Superior temporal gyrus (tissue), 1 donor: ENCODE results near the gene LRIG1.
A peak's percentile ranks its signal among the peaks of the same experiment; 100 is the strongest.

ENCODE experiments used
- DNase-seq: peaks from one replicate; pipeline ENCODE4 v3.0.0-alpha.2; 2016; ENCODE audit errors: extremely low spot score

The LRIG1 gene

GRCh38 chr3:66354001-66354400 is 146.8 kb downstream of the LRIG1 start:
- DNase-seq: no peak

DNA sequence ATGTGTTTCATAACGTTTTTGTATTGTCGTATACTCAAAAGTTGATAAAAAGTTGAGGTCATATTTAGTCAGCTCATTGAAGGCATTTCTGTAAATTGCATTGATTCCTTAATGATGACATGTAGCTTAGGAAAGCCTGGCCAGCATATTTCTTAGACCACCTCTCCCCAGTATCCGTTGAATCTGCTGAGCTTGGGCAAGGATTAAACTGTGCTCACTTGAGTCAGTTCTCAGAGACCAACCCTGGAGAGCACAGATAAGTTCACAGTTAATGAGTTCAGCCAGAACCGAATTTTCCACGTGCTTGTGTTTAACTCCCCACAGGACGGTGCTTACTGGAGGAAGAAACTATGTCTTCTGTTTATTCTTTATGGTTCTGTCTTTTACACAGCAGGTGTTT is 147.3 kb downstream of the LRIG1 start:
- no peak for DNase-seq

GRCh38 chr3:66353039-66353438 is 147.8 kb downstream of the LRIG1 start:
- no peak for DNase-seq

- DNase-seq: no peak
These were observed 150.2 kb downstream of the LRIG1 start for GRCh38 chr3:66350601-66351000.

DNA sequence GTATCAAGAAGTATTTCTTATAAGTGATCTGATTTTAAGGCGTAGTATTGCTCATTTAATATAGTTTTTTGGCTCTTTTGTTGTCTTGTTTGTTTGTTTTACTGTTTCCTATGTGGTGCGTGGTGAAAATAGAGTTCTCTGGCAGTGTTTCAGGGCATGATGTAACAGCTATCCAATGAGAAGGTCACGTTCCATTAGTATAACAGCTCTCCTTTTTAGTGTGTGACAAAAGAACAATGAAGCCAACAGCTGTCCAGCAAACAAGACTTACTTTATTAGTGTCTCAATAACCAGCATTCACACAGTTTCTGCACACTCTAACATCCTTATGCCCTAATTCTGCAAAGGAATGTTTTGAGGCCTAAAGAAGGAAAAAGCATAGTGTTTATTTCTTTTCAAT is 152.1 kb downstream of the LRIG1 start:
- peak; percentile 95 for DNase-seq

GRCh38 chr3:66344848-66345578 is 155.8 kb downstream of the LRIG1 start:
- no peak for DNase-seq

GRCh38 chr3:66344391-66344811 is 156.4 kb downstream of the LRIG1 start:
- DNase-seq: no peak

DNA sequence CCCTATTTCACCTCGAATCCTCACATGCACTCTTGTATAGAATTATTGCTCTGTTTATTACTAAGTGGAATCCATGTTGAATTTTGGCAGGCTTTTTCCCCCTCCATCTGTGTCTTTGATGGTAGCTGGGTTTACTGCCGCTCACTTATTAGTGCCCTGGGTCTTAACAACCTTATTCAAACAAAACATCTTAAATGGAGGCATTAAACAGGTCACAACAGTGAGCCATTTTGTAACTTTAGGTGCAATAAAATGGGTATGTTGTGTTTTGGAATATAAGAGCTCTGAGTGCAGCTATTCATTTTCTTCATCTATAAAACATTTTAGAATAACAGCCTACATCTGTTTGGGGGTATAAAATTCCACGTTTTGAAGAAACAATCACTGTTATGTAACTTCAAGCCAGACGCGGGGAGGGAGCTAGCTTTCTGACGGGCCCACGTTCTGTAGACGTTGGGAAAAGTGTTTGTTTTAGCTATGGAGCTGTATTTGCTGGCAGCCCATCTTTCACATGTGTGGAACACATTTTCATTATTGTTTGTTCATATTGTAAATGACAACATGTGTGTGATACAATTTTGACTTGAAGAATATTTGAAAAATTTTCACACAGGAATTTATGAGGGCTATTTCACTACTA is 158.0 kb downstream of the LRIG1 start:
- no peak for DNase-seq

DNA sequence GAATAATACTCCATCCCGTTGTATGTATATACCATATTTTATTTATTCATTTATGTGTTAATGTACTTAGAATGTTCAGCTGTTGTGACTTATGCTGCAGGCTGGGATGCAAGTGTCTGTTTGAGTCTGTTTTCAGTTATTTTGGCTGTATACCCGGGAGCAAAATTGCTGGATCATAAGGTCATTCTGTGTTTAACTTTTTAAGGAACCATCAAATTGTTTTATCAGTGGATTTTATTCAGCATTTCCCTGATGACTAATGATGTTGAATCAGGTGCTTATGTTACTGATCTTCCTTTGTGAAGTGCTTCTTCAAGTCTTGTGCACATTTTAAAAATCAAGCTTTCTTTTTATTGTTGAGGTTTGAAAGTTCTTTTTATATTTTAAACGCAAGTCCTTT is 161.9 kb downstream of the LRIG1 start:
- DNase-seq: no peak

DNA sequence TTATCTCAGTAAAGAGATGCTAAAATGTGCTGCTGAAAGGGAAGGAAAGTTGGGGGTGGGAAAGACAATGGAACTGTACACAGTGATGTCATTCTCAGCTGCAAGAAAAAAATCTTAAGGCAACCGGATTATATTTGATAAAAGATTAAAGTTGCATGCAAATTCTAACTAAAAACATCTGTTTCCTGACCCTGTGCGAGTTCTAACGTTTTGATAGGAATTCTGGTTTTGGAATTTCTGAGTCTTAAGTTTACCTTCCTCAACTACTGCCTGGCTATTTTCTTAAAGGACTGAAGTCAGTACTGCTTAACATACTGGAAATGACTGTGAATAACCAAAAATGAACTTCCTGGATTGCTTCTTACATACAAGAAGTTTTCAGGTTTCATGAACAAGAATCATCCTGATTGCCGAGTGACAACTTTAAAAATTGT is 164.5 kb downstream of the LRIG1 start:
- no peak for DNase-seq

DNA sequence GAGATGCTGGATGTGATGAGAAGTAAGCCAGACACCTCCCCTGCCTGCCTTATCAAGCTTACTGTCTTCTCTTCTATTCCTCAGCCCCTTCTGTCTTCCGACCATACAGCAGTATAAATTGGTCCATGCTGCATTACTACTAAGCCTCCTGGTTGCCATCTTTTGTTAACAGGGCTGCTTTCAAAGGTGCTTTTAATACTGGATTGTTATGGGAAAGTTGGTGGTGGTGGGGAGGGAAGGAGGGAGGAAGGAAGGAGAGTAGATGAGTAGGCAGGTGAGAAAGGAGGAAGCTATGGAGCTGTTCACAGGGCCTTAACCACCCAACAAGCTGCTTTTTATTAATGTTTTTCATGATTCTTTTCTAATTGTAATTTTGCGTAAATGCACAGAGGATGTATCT is 165.2 kb downstream of the LRIG1 start:
- DNase-seq: no peak
